ENCODE measurements around the gene MYMK.

The MYMK gene

GRCh38 chr9:133519693-133520092 is 5.1 kb downstream of the MYMK start:
- no peak overlapping the region for H3K4me3 ChIP-seq
- H3K27ac ChIP-seq = no peak overlapping the region
- no peak for DNase-seq (ENCODE audit: low spot score)
- TF ChIP-seq CTCF (IDR thresholded peaks at IDR 0.05) = no peak

GRCh38 chr9:133518706-133519449 is 5.9 kb downstream of the MYMK start:
- no peak for TF ChIP-seq CTCF (IDR thresholded peaks at IDR 0.05)
- Histone ChIP-seq H3K4me3 (no peak overlapping the region), H3K27ac (no peak overlapping the region)
- no peak for DNase-seq (ENCODE audit: low spot score)

GRCh38 chr9:133518200-133518599 is 6.6 kb downstream of the MYMK start:
- Histone ChIP-seq H3K4me3 (no peak overlapping the region), H3K27ac (no peak overlapping the region)
- no peak for DNase-seq (ENCODE audit: low spot score)
- no peak for TF ChIP-seq CTCF (IDR thresholded peaks at IDR 0.05)

- no peak for DNase-seq (ENCODE audit: low spot score)
- no peak overlapping the region for H3K27ac ChIP-seq
- H3K4me3 ChIP-seq = no peak overlapping the region
- no peak for TF ChIP-seq CTCF (IDR thresholded peaks at IDR 0.05)
Observed at GRCh38 chr9:133517711-133518110, 7.0 kb downstream of the MYMK start.

GRCh38 chr9:133516961-133517350 is 7.8 kb downstream of the MYMK start:
- no peak for DNase-seq (ENCODE audit: low spot score)
- no peak for TF ChIP-seq CTCF (IDR thresholded peaks at IDR 0.05)
- Histone ChIP-seq H3K4me3 (no peak overlapping the region), H3K27ac (no peak overlapping the region)

- Histone ChIP-seq H3K27ac (no peak overlapping the region), H3K4me3 (no peak overlapping the region)
- no peak for TF ChIP-seq CTCF (IDR thresholded peaks at IDR 0.05)
- no peak for DNase-seq (ENCODE audit: low spot score)
Observed at GRCh38 chr9:133516256-133516960, 8.4 kb downstream of the MYMK start.

Measured in coronary artery (tissue), 2 donors.